ENCODE results near the gene TRIM62.
A peak's percentile ranks its signal among the peaks of the same experiment; 100 is the strongest.
"Not testable (repeated sequence)": the region's sequence is repeated elsewhere in the genome, so short reads cannot be mapped to it uniquely, and the experiment has no call there.

TRIM62 gene

GRCh38 chr1:33132549-33132948, 49.3 kb downstream of the TRIM62 start:
- DNase-seq: no peak

DNA sequence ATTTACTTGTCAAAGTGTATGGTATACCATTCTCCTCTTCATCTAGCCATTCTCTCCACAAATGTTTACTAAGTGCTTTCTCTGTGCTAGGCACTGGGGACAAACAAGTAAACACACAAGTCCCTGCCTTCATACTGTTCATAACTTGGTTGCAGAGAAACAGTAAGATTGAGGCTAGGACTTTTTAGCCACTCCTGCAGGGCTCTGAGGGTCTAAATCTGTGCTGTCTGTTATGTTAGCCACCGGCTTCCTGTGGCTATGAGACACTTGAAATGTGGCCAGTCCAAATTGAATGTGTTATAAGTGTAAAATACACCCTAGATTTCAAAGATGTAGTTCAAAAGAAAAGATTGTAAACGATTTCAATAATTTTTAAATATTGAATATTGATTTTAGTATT, 50.7 kb downstream of the TRIM62 start:
- DNase-seq: no peak

GRCh38 chr1:33130297-33130696, 51.5 kb downstream of the TRIM62 start:
- no peak for DNase-seq

DNA sequence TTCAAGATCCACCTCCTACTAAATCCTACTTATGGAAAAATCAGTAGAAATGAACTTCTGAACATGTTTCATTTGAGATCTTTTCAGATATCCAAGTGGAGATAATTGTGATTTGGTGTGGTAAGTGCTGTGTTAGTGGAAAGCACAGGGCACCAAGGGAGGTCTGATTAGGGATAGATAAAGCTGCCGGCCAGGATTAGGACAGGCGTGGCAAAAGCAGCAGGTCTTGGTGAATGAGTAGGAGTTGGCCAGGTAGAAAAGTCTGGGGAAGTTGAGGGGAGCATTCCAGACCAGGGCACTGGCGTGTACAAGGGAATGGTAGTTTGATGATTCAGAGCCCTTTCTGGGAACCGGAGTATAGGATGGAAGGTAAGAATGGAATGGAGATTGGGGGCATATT, 53.1 kb downstream of the TRIM62 start:
- no peak for DNase-seq

DNA sequence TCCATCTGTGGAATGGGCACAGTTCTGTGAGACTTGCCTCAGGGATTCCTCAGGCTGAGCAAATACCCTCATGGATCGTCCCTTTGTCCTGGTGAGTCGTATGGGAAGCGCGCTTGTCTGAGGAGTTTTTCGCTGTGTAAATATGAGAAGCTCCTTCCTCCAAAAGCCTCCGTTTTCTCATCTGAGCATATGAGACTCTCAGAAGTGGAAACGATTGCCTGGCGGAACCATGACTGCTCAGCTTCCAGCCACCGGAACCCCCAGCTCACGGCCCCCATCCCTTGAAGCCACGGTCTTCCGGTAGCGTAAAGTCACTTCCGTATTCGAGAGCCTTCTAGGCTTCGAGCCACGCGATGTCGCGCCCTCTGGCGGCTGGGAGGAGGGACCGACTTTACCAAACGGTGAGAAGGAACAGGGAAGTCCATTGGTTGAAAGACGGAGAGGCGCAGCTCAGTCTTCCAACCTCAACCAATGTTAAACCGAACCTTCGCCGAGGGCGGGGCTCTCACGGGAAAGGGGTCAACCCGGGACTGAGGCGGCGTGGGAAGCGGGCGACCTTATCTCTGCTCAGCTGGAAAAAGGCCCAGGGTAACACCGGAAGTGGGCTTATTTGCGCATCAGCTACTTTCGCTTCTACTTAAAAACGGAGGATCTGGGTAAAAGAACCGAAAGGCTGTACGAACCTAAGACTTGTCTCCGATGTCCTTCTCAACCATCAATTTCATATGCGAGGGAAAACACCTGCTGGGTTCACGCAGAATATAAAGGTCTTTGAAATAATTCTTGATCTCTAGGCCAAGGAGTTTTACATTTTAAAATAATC, 54.6 kb downstream of the TRIM62 start:
- peak; percentile 98 for DNase-seq

GRCh38 chr1:33126411-33127000, 55.3 kb downstream of the TRIM62 start:
- no peak for DNase-seq

GRCh38 chr1:33124647-33125046, 57.2 kb downstream of the TRIM62 start:
- DNase-seq: not testable (repeated sequence)

DNA sequence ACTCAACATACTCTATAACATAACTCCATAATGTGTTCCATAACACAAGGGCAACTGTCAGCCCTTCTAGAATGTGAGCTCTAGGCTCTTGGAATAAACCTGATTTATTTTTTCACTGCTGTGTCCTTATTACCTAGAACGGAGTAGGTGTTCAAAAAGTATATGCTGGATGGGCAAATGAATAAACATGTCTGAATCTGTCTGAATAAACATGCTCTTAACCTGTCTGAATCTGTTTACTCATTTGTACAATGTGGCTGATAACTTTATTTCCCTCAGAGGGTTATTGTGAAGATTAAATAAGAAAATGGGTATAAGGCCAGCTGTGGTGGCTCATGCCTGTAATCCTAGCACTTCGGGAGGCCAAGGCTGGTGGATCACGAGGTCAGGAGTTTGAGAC, 58.6 kb downstream of the TRIM62 start:
- no peak for DNase-seq

DNA sequence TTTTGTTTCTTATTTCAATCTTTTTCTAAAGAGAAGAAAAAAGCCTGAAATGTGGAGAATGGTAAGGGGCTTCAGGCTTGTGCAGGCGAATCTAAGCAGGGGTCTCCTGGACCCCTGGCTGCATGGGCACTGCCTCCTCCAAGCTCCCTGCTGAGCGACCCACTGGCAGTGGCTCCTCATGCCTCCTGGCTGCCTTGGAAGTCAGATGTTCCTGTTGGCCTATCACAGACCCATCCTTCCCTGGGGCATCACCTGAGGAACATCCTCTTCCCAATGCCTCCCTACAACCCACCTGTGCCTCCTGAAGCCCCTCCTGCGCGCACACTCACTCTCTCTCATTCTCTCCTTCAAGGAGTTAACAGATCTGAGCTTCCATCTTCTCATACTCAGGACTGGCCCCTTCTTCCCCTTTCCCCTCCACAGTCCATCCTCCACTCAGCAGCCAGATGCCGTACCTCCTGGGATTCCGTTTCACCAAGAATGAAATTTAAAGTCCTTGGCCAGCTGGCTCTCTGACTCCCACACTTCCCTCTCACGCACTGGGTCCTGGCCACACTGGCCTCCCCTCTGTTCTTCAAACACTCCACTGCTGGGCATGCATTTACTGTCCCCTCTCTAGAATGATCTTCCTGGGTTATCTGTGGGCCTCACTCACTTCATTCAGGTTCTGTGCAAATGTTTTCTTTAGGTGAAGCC, 59.2 kb downstream of the TRIM62 start:
- DNase-seq: no peak

- DNase-seq: no peak
Observed at GRCh38 chr1:33121728-33122127, 60.1 kb downstream of the TRIM62 start.

DNA sequence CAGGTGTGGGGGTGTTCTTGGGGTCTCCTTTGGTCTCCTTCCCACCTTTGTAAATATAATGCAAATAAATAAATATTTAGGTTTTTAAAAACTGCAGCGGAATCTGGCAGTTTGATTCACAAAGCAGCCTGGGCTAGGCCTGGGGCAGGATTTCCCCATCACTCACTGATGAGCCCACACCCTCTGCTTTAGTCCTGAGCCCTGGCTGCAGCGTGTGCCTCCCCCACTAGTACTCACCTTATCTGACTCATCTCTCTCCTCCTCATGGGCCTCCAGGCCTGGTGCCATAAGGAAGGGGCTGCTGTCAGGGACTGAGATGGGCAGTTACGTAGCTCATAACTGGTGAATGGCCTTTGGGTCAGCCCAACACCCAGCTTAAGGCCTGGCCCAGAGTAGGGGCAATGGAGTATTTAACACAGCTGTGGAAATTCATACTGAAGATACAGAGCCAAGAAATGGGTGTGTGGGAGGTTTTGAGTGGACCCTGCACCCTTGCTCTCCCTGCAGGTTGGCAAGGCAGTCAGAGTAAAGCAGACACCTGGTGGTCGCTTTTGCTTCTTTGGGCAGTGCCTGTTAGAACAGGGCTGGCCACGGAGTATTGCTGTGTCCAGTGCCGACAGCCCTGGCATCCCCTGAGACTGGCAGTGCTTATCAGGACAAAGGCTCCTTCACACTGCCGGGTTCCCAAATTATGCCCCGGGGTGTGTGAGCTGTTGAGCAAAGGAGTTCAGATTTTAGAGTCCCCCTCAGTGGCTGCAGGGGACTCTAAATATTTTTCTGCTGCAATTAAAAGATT, 61.2 kb downstream of the TRIM62 start:
- no peak for DNase-seq

DNA sequence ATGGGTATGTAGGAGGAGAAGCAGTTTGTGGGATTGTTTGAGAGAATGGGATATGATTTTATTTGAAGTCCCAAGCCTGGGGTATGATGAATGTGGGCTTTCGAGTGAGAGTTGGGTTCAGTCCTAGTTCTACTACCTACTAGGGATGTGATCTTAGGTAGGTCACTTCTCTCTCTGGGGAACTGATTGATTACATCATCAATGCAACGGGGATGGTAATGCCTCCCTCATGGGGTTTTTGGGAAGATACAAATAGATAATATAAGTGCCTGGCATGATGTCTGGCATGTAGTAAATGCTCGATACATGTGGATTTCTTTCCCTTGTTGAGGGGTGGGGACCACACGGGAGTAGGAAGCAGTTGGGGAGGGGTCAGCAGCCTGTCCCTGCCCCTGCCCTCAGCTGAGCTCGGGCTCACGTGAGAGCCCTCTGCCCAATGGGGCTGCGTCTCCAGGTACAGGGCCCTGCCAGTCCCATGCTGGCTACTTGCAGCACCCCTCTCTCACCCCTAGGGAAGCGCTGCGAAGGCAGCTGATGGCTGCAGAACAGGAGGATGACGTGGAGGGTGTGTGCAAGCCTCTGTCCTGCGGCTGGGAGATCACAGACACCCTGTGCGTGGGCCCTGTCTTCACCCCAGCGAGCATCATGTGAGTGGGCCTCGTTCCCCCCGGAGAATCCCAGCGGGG, 62.2 kb downstream of the TRIM62 start:
- DNase-seq: no peak

GRCh38 chr1:33119050-33119449, 62.8 kb downstream of the TRIM62 start:
- DNase-seq: no peak

DNA sequence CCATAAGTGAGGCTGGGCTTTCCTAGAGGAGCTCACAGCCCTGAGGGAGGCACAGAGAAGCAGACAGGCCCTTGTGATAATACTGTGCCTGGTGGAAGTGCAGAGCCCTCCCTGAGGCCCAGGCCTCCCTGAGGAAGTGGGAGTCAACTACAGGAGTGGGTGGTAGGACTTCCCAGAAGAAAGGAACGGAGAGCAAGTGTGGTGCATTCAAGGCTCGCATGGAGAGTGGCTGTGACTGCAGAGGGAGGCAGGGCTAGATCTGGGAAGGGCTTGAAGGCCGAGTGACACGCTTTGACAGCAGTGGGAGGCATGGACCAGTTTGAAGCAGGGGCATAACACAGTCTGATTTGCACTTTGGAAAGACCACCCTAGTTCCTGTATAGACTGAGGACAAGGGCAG, 63.6 kb downstream of the TRIM62 start:
- no peak for DNase-seq

DNA sequence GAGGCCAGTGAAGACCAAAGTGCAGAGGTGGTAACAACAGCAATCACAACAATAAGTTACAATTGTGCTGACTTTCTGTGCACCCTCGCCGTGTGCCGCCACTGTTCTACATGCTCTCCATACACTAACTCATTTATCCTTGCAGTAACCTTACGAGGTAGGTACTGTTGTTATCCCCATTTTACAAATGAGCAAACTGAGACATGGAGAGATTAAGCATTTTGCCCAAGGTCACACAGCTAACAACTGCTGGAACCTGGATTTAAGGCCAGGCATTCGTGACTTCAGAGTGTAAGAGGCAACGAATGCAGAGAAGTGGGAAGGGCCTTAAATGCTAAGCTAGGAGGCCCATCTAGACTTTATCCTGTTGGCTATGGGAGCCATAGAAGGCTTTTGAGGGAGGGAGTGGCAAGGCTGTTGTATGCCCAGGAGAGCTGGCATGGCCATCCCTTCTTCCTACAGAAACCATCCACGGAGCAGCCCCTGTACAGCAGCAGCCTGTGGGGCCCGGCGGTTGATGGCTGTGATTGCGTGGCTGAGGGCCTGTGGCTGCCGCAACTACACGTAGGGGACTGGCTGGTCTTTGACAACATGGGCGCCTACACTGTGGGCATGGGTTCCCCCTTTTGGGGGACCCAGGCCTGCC, 64.3 kb downstream of the TRIM62 start:
- DNase-seq: no peak

GRCh38 chr1:33111965-33112364, 69.9 kb downstream of the TRIM62 start:
- DNase-seq: no peak

DNA sequence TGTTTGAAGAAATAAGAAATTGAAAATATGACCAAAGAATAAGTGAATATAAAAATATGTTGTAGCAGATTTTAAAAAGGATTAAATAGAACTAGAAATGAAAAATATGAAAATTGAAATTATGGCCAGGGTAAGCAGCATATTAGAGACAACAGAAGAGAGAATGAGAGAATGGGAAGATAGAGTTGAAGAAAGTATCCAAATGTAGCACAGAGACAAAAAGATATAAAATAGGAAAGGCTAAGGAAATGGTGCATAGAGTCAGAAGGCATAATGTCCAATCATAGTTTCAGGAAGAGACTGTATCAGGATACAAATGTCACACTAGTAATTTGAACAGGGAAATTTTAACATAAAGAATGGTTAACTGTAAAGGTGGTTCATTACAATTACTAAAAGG, 71.4 kb downstream of the TRIM62 start:
- no peak for DNase-seq

GRCh38 chr1:33100119-33100415, 81.8 kb downstream of the TRIM62 start:
- DNase-seq: not testable (repeated sequence)

- no peak for DNase-seq
Observed at GRCh38 chr1:33099290-33100118, 82.3 kb downstream of the TRIM62 start.

- no peak for DNase-seq
Observed at GRCh38 chr1:33098371-33098770, 83.5 kb downstream of the TRIM62 start.

- no peak for DNase-seq
Observed at GRCh38 chr1:33097762-33098161, 84.1 kb downstream of the TRIM62 start.

All from NCI-H1436 (cell line).